ENCODE results near the gene HSPA12B. TPM values are rescaled to one million over a fixed set of nuclear protein-coding genes. Genes with fewer than 3 reads are reported as not detected.

The HSPA12B gene
- total and polyA plus RNA-seq, 2 experiments from 2014 or later, result 2.5 to 3.4 TPM

GRCh38 chr20:3745686-3746173 lies 13.2 kb downstream of the HSPA12B start:
- Histone ChIP-seq H3K9me3 (ENCODE audit: low read depth) (no peaks in the 10 kb centered on the region), H4K20me1 (ENCODE audit: insufficient read depth, poor library complexity, severe bottlenecking) (no peaks in the 10 kb centered on the region), H3K27ac (no peak overlapping the region), H3K36me3 (replicated peaks; ENCODE audit: insufficient read depth, low read depth) (no peaks in the 10 kb centered on the region), H3K4me1 (ENCODE audit: insufficient read depth) (peaks cover 8% of the 10 kb centered on the region), H3K4me2 (no peak overlapping the region), H3K27me3 (peaks cover 60% of the 10 kb centered on the region), H2AFZ (no peak overlapping the region), H3K9me2 (replicated peaks; ENCODE audit: insufficient read depth) (no peaks in the 10 kb centered on the region), H3K4me3 (no peak overlapping the region), H3K79me2 (no peaks in the 10 kb centered on the region)
- TF ChIP-seq, protein P1, sequence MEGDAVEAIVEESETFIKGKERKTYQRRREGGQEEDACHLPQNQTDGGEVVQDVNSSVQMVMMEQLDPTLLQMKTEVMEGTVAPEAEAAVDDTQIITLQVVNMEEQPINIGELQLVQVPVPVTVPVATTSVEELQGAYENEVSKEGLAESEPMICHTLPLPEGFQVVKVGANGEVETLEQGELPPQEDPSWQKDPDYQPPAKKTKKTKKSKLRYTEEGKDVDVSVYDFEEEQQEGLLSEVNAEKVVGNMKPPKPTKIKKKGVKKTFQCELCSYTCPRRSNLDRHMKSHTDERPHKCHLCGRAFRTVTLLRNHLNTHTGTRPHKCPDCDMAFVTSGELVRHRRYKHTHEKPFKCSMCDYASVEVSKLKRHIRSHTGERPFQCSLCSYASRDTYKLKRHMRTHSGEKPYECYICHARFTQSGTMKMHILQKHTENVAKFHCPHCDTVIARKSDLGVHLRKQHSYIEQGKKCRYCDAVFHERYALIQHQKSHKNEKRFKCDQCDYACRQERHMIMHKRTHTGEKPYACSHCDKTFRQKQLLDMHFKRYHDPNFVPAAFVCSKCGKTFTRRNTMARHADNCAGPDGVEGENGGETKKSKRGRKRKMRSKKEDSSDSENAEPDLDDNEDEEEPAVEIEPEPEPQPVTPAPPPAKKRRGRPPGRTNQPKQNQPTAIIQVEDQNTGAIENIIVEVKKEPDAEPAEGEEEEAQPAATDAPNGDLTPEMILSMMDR (IDR thresholded peaks at IDR 0.05; ENCODE audit: poor library complexity), result no peak
- TF ChIP-seq EZH2 (IDR thresholded peaks at IDR 0.05; ENCODE audit: borderline replicate concordance) (no peak), EZH2phosphoT487 (IDR thresholded peaks at IDR 0.05; ENCODE audit: low read depth, severe bottlenecking, unreplicated experiment) (no peak)
- DNase-seq (ENCODE audit: low spot score), result no peak
- WGBS (ENCODE audit: low lambda C conversion rate, missing lambda C conversion rate), result 62% methylated on average over 11 of the region's 11 CpGs

- Histone ChIP-seq H3K27me3 (peaks cover 70% of the 10 kb centered on the region), H3K4me2 (no peak overlapping the region), H3K36me3 (replicated peaks; ENCODE audit: insufficient read depth, low read depth) (no peaks in the 10 kb centered on the region), H3K9me3 (ENCODE audit: low read depth) (no peaks in the 10 kb centered on the region), H3K27ac (no peak overlapping the region), H4K20me1 (ENCODE audit: insufficient read depth, poor library complexity, severe bottlenecking) (no peaks in the 10 kb centered on the region), H3K9me2 (replicated peaks; ENCODE audit: insufficient read depth) (no peaks in the 10 kb centered on the region), H3K4me3 (no peak overlapping the region), H3K4me1 (ENCODE audit: insufficient read depth) (peaks cover 12% of the 10 kb centered on the region), H3K79me2 (no peaks in the 10 kb centered on the region), H2AFZ (no peak overlapping the region)
- DNase-seq (ENCODE audit: low spot score), result no peak
- TF ChIP-seq, protein P1 (IDR thresholded peaks at IDR 0.05; ENCODE audit: poor library complexity), result no peak
- TF ChIP-seq EZH2phosphoT487 (IDR thresholded peaks at IDR 0.05; ENCODE audit: low read depth, severe bottlenecking, unreplicated experiment) (no peak), EZH2 (IDR thresholded peaks at IDR 0.05; ENCODE audit: borderline replicate concordance) (no peak)
- 87% methylated on average over 2 of the region's 2 CpGs for WGBS (ENCODE audit: low lambda C conversion rate, missing lambda C conversion rate)
Observed at GRCh38 chr20:3747471-3747870, 15.0 kb downstream of the HSPA12B start.

- no peaks in the 10 kb centered on the region for H3K79me2 ChIP-seq
- no peaks in the 10 kb centered on the region for H3K36me3 ChIP-seq (replicated peaks; ENCODE audit: insufficient read depth, low read depth)
- peaks cover 70% of the 10 kb centered on the region for H3K27me3 ChIP-seq
- H3K9me3 ChIP-seq (ENCODE audit: low read depth), result no peaks in the 10 kb centered on the region
- H3K9me2 ChIP-seq (replicated peaks; ENCODE audit: insufficient read depth), result no peaks in the 10 kb centered on the region
- no peak overlapping the region for H3K4me3 ChIP-seq
- H3K4me2 ChIP-seq, result no peak overlapping the region
- TF ChIP-seq EZH2 (IDR thresholded peaks at IDR 0.05; ENCODE audit: borderline replicate concordance), result no peak
- TF ChIP-seq, protein P1 (IDR thresholded peaks at IDR 0.05; ENCODE audit: poor library complexity), result no peak
- TF ChIP-seq EZH2phosphoT487 (IDR thresholded peaks at IDR 0.05; ENCODE audit: low read depth, severe bottlenecking, unreplicated experiment), result no peak
- no peak overlapping the region for H3K27ac ChIP-seq
- no peak overlapping the region for H2AFZ ChIP-seq
- 95% methylated on average over 16 of the region's 16 CpGs for WGBS (ENCODE audit: low lambda C conversion rate, missing lambda C conversion rate)
- peaks cover 12% of the 10 kb centered on the region for H3K4me1 ChIP-seq (ENCODE audit: insufficient read depth)
- no peaks in the 10 kb centered on the region for H4K20me1 ChIP-seq (ENCODE audit: insufficient read depth, poor library complexity, severe bottlenecking)
- no peak for DNase-seq (ENCODE audit: low spot score)
Observed at GRCh38 chr20:3748073-3748472, 15.6 kb downstream of the HSPA12B start.

All from hepatocyte (in vitro differentiated cells).